K562 (cell line): Measurements from ENCODE around the gene CXCL1. TPM values are rescaled to one million over a fixed set of nuclear protein-coding genes. Genes with fewer than 3 reads are reported as not detected.

ENCODE experiments used
- ATAC-seq: fragments of 200-7000 bp; cut with Tn5 transposase; 3 replicates; pipeline ENCODE4 v1.9.1; 2020; ENCODE audit warnings: moderate library complexity
- BruUV-seq: library from RNA; stranded (reverse); fragments of 400-500 nt; replicated peaks from 2 replicates; lab custom pipeline; 2021; lab: Mats Ljungman, UMichigan
- CTCF ChIA-PET: fragments of 300-600 bp; formaldehyde crosslinking; extraction: SDS; loops from one replicate; lab custom pipeline; 2021; ENCODE audit warnings: low intra/inter-chr PET ratio; lab: Yijun Ruan, JAX
- POLR2A ChIA-PET: fragments of 300-600, 350-650 bp; sonication (Branson Sonifier 250); formaldehyde crosslinking; extraction: SDS; loops from one replicate; lab custom pipeline; 2021; ENCODE audit warnings: antibody characterized with exemption, inconsistent platforms; lab: Yijun Ruan, JAX
- DNase-seq, 4 experiments: peaks; one replicate each; pipeline versions ENCODE4 v3.0.0 to v3.0.0-alpha.2; 2011 to 2018; ENCODE audit warnings: low spot score in 3 of 4, mixed read lengths in 3 of 4; ENCODE audit errors: extremely low read depth in 1 of 4
- FAIRE-seq: peaks from 2 replicates; lab custom pipeline; 2011; peaks lifted over from hg19 to GRCh38; lab: Jason Lieb, UNC
- H2AFZ ChIP-seq: 2 replicates; pipeline ENCODE4 v1.6.0; 2011; ENCODE audit warnings: low read depth, low read length, control low read depth, inconsistent platforms
- H3K27ac ChIP-seq: fragments of 200-600 bp; 3 replicates; pipeline ENCODE4 v1.8.0; 2011; ENCODE audit warnings: low read depth, mild to moderate bottlenecking, control low read depth, inconsistent platforms, low read length, moderate library complexity, mixed read lengths; ENCODE audit errors: extremely low read depth
- H3K27me3 ChIP-seq, 2 experiments: fragments of 300-600 bp in 1 of 2; 2 replicates in 1 of 2; 3 replicates in 1 of 2; pipeline versions ENCODE4 v1.6.0 to v1.8.0; 2011; ENCODE audit warnings: inconsistent platforms in 2 of 2, low read length in 2 of 2, mild to moderate bottlenecking in 1 of 2, mixed read lengths in 1 of 2, moderate library complexity in 1 of 2; ENCODE audit not compliant: control insufficient read depth in 2 of 2, insufficient read depth in 2 of 2
- H3K36me3 ChIP-seq: fragments of 300-600 bp; 3 replicates; pipeline ENCODE4 v1.8.0; 2011; ENCODE audit warnings: mild to moderate bottlenecking, low read length, inconsistent platforms; ENCODE audit not compliant: control insufficient read depth, insufficient read depth
- H3K4me1 ChIP-seq, 2 experiments: fragments of 200-600 bp in 1 of 2; replicated peaks in 1 of 2; 2 replicates in 1 of 2; 3 replicates in 1 of 2; pipeline versions ENCODE4 v1.5.1 to v1.8.0; 2011; ENCODE audit warnings: inconsistent platforms in 2 of 2, low read length in 2 of 2, mild to moderate bottlenecking in 1 of 2, mixed read lengths in 1 of 2, moderate library complexity in 1 of 2; ENCODE audit not compliant: control insufficient read depth in 2 of 2, insufficient read depth in 2 of 2
- H3K4me2 ChIP-seq: 2 replicates; pipeline ENCODE4 v1.6.1; 2011; ENCODE audit warnings: low read length, control low read depth, inconsistent platforms, mixed read lengths; ENCODE audit not compliant: insufficient read depth
- H3K4me3 ChIP-seq: fragments of 200-600 bp; sonication (generic), shearing (Covaris generic); 2 replicates; pipeline ENCODE4 v1.5.1; 2016; ENCODE audit warnings: control low read depth, inconsistent platforms
- H3K79me2 ChIP-seq: fragments of 200-600 bp; 3 replicates; pipeline ENCODE4 v1.8.0; 2011; ENCODE audit warnings: low read length, inconsistent platforms; ENCODE audit not compliant: control insufficient read depth, insufficient read depth
- H3K9ac ChIP-seq, 2 experiments: 2 replicates each; pipeline versions ENCODE4 v1.6.0 to v1.6.1; 2011; ENCODE audit warnings: low read depth in 2 of 2, low read length in 2 of 2, control low read depth in 1 of 2, inconsistent platforms in 1 of 2, mild to moderate bottlenecking in 1 of 2, mixed read lengths in 1 of 2; ENCODE audit not compliant: insufficient read depth in 1 of 2
- H3K9me1 ChIP-seq: one replicate; pipeline ENCODE4 v1.6.0; 2011; ENCODE audit warnings: inconsistent platforms, mild to moderate bottlenecking, low read length, moderate library complexity; ENCODE audit not compliant: control insufficient read depth, insufficient read depth
- H3K9me3 ChIP-seq: replicated peaks from 2 replicates; pipeline ENCODE4 v1.5.1; 2011; ENCODE audit warnings: low read depth, low read length, inconsistent platforms; ENCODE audit not compliant: control insufficient read depth, insufficient read depth
- H4K20me1 ChIP-seq: replicated peaks from 2 replicates; pipeline ENCODE4 v1.6.1; 2011; ENCODE audit warnings: low read length, inconsistent platforms, mixed read lengths; ENCODE audit not compliant: control insufficient read depth, insufficient read depth
- ADNP ChIP-seq: fragments of 200-800 bp; sonication (Bioruptor generic); IDR thresholded peaks from 2 replicates; pipeline ENCODE4 v1.6.1; 2016; ENCODE audit warnings: missing genetic modification characterization, missing compliant biosample characterization
- ATF1 ChIP-seq, 2 experiments: fragments of 450-650 bp in 1 of 2; IDR thresholded peaks; 2 replicates each; pipeline ENCODE4 v1.6.1; 2016; ENCODE audit warnings: missing compliant biosample characterization in 1 of 2, missing genetic modification characterization in 1 of 2
- CREB1 ChIP-seq, 2 experiments: sonication (generic) in 1 of 2; formaldehyde crosslinking in 1 of 2; IDR thresholded peaks; 2 replicates each; pipeline versions ENCODE4 v1.6.1 to v1.8.0; 2012 to 2022; ENCODE audit warnings: inconsistent platforms in 1 of 2, mild to moderate bottlenecking in 1 of 2, missing genetic modification reagents in 1 of 2, moderate library complexity in 1 of 2
- CREM ChIP-seq: IDR thresholded peaks from 2 replicates; pipeline ENCODE4 v1.6.1; 2014; ENCODE audit warnings: antibody characterized with exemption, low read depth
- MTF1 ChIP-seq: fragments of 250-450 bp; sonication (Bioruptor Pico); IDR thresholded peaks from 2 replicates; pipeline ENCODE4 v1.9.0; 2021; ENCODE audit warnings: moderate library complexity, mild to moderate bottlenecking, inconsistent platforms, borderline replicate concordance
- SMAD1 ChIP-seq: fragments of 150-350 bp; IDR thresholded peaks from 2 replicates; pipeline ENCODE4 v1.6.1; 2014; ENCODE audit warnings: low read length, low read depth; ENCODE audit not compliant: partially characterized antibody
- SRSF3 ChIP-seq: fragments of 200-400 bp; formaldehyde crosslinking; IDR thresholded peaks from 2 replicates; pipeline ENCODE4 v1.6.1; 2016; ENCODE audit warnings: mild to moderate bottlenecking, low read length, moderate library complexity; ENCODE audit not compliant: insufficient read depth
- TBP ChIP-seq: optimal IDR thresholded peaks from 2 replicates; pipeline ENCODE3; 2011; ENCODE audit warnings: low read depth, low read length, improper control_type of control experiment
- WGBS: fragments of 100-300 bp; shearing (Covaris generic); methylation state at CpG from one replicate; pipeline ENCODE4 v1.1.6; 2016; ENCODE audit warnings: low coverage, mixed read lengths; ENCODE audit not compliant: insufficient coverage; ENCODE audit errors: missing lambda C conversion rate; 5-methylcytosine and 5-hydroxymethylcytosine counted together
- in situ Hi-C: fragments of 300-500 bp; cut with MboI; formaldehyde crosslinking; loops from 4 replicates; pipeline ENCODE4 v1.15.0; 2018; ENCODE audit warnings: inconsistent platforms, mixed read lengths
- intact Hi-C: fragments of 100-400 bp; cut with micrococcal nuclease; formaldehyde crosslinking; loops from 2 replicates; pipeline ENCODE4 v1.14.2; 2022
- polyA plus RNA-seq, 8 experiments: library from polyadenylated mRNA; depleted of rRNA in 4 of 8; stranded (reverse) in 5 of 8; unstranded in 3 of 8; fragments of >200 nt; fragmentation: Nextera tagmentation in 2 of 8; fragmentation: Illumina TruSeq in 1 of 8; extraction: Ambion mirVana in 2 of 8; extraction: Trizol in 1 of 8; gene quantifications; 2 replicates each; pipeline versions ENCODE4 v1.2.1 to v1.2.3, GENCODE V29; 2011 to 2014; ENCODE audit warnings: inconsistent platforms in 1 of 8, missing spikeins in 1 of 8
- total RNA-seq, 7 experiments: library from RNA; depleted of rRNA in 6 of 7; stranded (reverse); fragments of >200 nt in 6 of 7; fragmentation: Illumina TruSeq in 2 of 7; extraction: Trizol in 2 of 7; gene quantifications; 2 replicates each; pipeline versions ENCODE4 v1.2.1 to v1.2.3, GENCODE V29; 2011 to 2021; ENCODE audit warnings: low replicate concordance in 1 of 7

Gene CXCL1
- total and polyA plus RNA-seq, 9 of the 15 experiments (the other 6 are each of a cell fraction or from before 2014, with no cell fraction given): 0.07 to 2.2 (median 0.32) TPM; not detected in 3

DNA sequence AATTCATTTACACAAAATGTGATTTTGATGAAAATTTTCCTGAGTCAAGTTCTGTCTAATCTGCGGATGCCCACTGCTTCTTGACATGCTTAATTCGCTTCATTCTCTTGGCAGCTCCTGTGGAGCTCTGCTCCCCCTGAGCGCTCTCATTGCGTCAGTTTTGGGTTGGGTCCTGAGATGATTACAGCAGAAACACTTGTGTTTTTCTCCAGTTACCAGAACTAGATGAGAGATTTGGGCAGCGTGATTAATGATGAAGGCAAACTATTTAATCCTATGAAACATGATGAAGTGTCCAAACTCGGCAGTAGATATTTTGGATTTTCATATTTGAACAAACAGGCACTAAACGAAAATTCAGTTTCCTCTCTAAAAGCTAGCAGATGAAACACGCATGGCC, 4.2 kb upstream of the CXCL1 start (continued):
- no peak for TF ChIP-seq MTF1 (CRISPR knock-in tag)
- TF ChIP-seq SMAD1: no peak

DNA sequence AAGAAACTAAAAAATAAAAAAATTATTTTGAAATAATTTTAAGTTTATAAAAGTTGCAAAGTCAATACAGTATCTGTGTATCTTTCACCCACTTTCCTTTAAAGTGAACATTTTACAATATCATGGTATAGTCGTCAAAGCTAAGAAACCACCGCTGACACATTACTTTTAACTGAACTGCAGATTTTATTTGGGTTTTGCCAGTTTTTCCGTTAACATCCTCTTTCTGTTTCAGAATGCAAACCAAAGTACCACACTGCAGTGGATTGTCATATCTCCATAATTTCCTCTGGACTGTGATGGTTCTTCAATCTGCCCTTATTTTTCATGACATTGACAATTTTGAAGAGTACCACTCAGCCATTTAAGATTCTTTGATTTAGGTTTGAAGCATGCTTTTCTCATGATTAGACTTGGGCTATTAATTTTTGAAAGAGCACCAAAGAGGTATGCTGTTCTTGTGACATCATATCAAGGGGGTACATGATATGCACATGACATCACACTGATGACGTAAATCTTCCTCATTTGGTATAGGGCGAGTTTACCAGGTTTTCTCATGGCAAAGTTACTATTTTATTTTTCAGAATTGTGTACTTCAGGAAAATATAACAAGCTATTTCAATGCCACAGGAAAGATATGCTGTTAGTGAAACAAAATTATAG, 3.6 kb upstream of the CXCL1 start:
- Histone ChIP-seq H3K36me3 (no peaks in the 10 kb centered on the region), H3K9ac (no peak overlapping the region), H3K9me1 (no peaks in the 10 kb centered on the region)
- TF ChIP-seq TBP (peak; percentile 30), SRSF3 (no peak), CREM (peak; percentile 46; the same call in 1 of the 2 replicates), ADNP (no peak), CREB1 (IDR thresholded peaks at IDR 0.05) (peak; percentile 43; the same call in 1 of the 2 replicates), CREB1 (CRISPR knock-in tag; IDR thresholded peaks at IDR 0.05) (no peak), ATF1 (CRISPR knock-in tag; IDR thresholded peaks at IDR 0.05) (no peak), ATF1 (tag; IDR thresholded peaks at IDR 0.05) (peak; percentile 39)
- TF ChIP-seq, all 486 proteins: peak for 4
- no peak overlapping the region for H2AFZ ChIP-seq
- H3K9me3 ChIP-seq: no peaks in the 10 kb centered on the region
- DNase-seq (no peak), ATAC-seq (no peak), FAIRE-seq (no peak)
- H3K27ac ChIP-seq: no peak overlapping the region
- H3K27me3 ChIP-seq: no peaks in the 10 kb centered on the region
- H3K4me1 ChIP-seq: peaks cover 9 to 11% of the 10 kb centered on the region in 2 experiments; a peak in 4 of 5 replicates
- intact Hi-C loops (loop anchor here (5.0 kb wide), 1 partner anchor 232 kb away; the partner anchor contains the start of gene CXCL2), in situ Hi-C loops (no loop called here)
- WGBS: 48% methylated on average over 5 of the region's 5 CpGs
- no TSS peak for BruUV-seq
- CTCF ChIA-PET: no interaction called here
- no peak overlapping the region for H3K4me2 ChIP-seq
- H4K20me1 ChIP-seq: no peaks in the 10 kb centered on the region
- POLR2A ChIA-PET: no interaction called here
- no peak overlapping the region for H3K4me3 ChIP-seq
- no peaks in the 10 kb centered on the region for H3K79me2 ChIP-seq
